HUES6 (cell line): ENCODE results near the gene USH1C.

ENCODE experiments used
- H3K27ac ChIP-seq: 2 replicates; pipeline ENCODE4 v1.7.0; 2013; ENCODE audit warnings: low read depth, mild to moderate bottlenecking, low read length, inconsistent platforms
- H3K27me3 ChIP-seq: 2 replicates; pipeline ENCODE4 v1.6.1; 2013; ENCODE audit warnings: low read length; ENCODE audit not compliant: control insufficient read depth, insufficient read depth
- H3K36me3 ChIP-seq: 2 replicates; pipeline ENCODE4 v1.6.1; 2013; ENCODE audit warnings: low read length; ENCODE audit not compliant: control insufficient read depth, insufficient read depth
- H3K4me1 ChIP-seq: 2 replicates; pipeline ENCODE4 v1.6.1; 2013; ENCODE audit warnings: low read length; ENCODE audit not compliant: control insufficient read depth, insufficient read depth
- H3K4me3 ChIP-seq: 2 replicates; pipeline ENCODE4 v1.5.1; 2013; ENCODE audit warnings: low read depth, low read length
- H3K9ac ChIP-seq: one replicate; pipeline ENCODE4 v1.6.1; 2013; ENCODE audit warnings: mild to moderate bottlenecking, low read length
- H3K9me3 ChIP-seq: 2 replicates; pipeline ENCODE4 v1.6.1; 2013; ENCODE audit warnings: low read depth, low read length; ENCODE audit not compliant: control insufficient read depth, insufficient read depth

Gene USH1C

GRCh38 chr11:17445240-17445795, 98.9 kb downstream of the USH1C start:
- Histone ChIP-seq H3K27me3 (peaks cover 18% of the 10 kb centered on the region), H3K4me3 (no peak overlapping the region), H3K4me1 (no peaks in the 10 kb centered on the region), H3K36me3 (no peaks in the 10 kb centered on the region), H3K9me3 (no peaks in the 10 kb centered on the region), H3K9ac (no peak overlapping the region), H3K27ac (no peak overlapping the region)

- Histone ChIP-seq H3K4me1 (peaks cover 7% of the 10 kb centered on the region), H3K36me3 (no peaks in the 10 kb centered on the region), H3K27ac (no peak overlapping the region), H3K4me3 (no peak overlapping the region), H3K27me3 (peaks cover 30% of the 10 kb centered on the region), H3K9me3 (no peaks in the 10 kb centered on the region), H3K9ac (no peak overlapping the region)
Measured at GRCh38 chr11:17443926-17444690, 100.1 kb downstream of the USH1C start.
